Adrenal gland (tissue), 12 donors: ENCODE data around the gene RDH16. TPM values are rescaled to one million over a fixed set of nuclear protein-coding genes. Genes with fewer than 3 reads are reported as not detected.
A peak's percentile ranks its signal among the peaks of the same experiment; 100 is the strongest.

ENCODE experiments used
- DNase-seq, 7 donors: peaks; one replicate each; pipeline ENCODE4 v3.0.0-alpha.2; 2019 to 2020
- H3K27ac ChIP-seq, 5 donors: fragments of 200-600 bp; sonication (generic) in 4 of 5; 1 replicate in 3 of 5; 2 replicates in 2 of 5; pipeline versions ENCODE4 v1.5.1 to v1.8.0; 2016 to 2020; ENCODE audit warnings: mild to moderate bottlenecking in 1 of 5
- H3K27me3 ChIP-seq: fragments of 200-600 bp; 2 replicates; pipeline ENCODE4 v1.8.0; 2021
- H3K36me3 ChIP-seq, 2 donors: fragments of 200-600 bp; replicated peaks in 1 of 2; 1 replicate in 1 of 2; 2 replicates in 1 of 2; pipeline versions ENCODE4 v1.5.1 to v1.8.0; 2018 to 2022
- H3K4me1 ChIP-seq, 2 donors: fragments of 200-600 bp; replicated peaks in 1 of 2; 1 replicate in 1 of 2; 2 replicates in 1 of 2; pipeline versions ENCODE4 v1.5.1 to v1.8.0; 2018 to 2021
- H3K4me3 ChIP-seq, 4 donors: fragments of 200-600 bp; sonication (generic) in 3 of 4; one replicate each; pipeline ENCODE4 v1.5.1; 2016 to 2018
- H3K9me3 ChIP-seq, 3 donors: fragments of 200-600 bp; sonication (generic) in 1 of 3; replicated peaks in 1 of 3; 1 replicate in 2 of 3; 2 replicates in 1 of 3; pipeline versions ENCODE4 v1.5.1 to v1.8.0; 2016 to 2021
- POLR2A ChIP-seq, 2 donors: fragments of 450-650 bp; IDR thresholded peaks; one replicate each; pipeline ENCODE4 v1.6.1; 2017; ENCODE audit warnings: antibody characterized with exemption in 2 of 2, mild to moderate bottlenecking in 2 of 2, moderate library complexity in 1 of 2
- WGBS, 4 donors: extraction: QIAGEN DNeasy Blood & Tissue Kit in 2 of 4; methylation state at CpG; one replicate each; pipeline versions ENCODE4 v1.1.5 to v1.1.7; 2013 to 2017; 5-methylcytosine and 5-hydroxymethylcytosine counted together
- intact Hi-C, 2 donors: fragments of 100-400 bp; cut with DNase I; formaldehyde crosslinking; loops; one replicate each; pipeline versions ENCODE4 v1.14.1 to v1.15.0; 2022 to 2023
- polyA plus RNA-seq, 3 donors: library from polyadenylated mRNA; stranded (reverse); fragments of 200-250 nt in 2 of 3; fragments of 350-450 nt in 1 of 3; fragmentation: Illumina TruSeq in 1 of 3; extraction: RNeasy Lipid Tissue Mini Kit (QIAGEN cat#74804) in 1 of 3; gene quantifications; one replicate each; pipeline ENCODE4 v1.2.3, GENCODE V29; 2013 to 2014
- total RNA-seq, 9 donors: library from RNA; depleted of rRNA in 4 of 9; stranded (reverse); fragments of >200 nt in 4 of 9; fragments of 120-200 nt in 1 of 9; fragmentation: NEBNext Ultra II Directional in 1 of 9; extraction: Animal tissue kit (Norgen Biotek cat#: 25700) in 1 of 9; gene quantifications; one replicate each; pipeline versions ENCODE4 v1.1.0 to v1.2.4, GENCODE V29; 2013 to 2023
- TF ChIP-seq, protein P1 (sequence below), 6 experiments: fragments of 450-650 bp in 4 of 6; fragments of 200-600 bp in 2 of 6; sonication (generic) in 1 of 6; IDR thresholded peaks; 1 replicate in 5 of 6; 2 replicates in 1 of 6; pipeline versions ENCODE4 v1.5.1 to v1.8.0; 2016 to 2021; ENCODE audit warnings: antibody characterized with exemption in 6 of 6, mild to moderate bottlenecking in 2 of 6, moderate library complexity in 1 of 6
- donor health status: healthy with polysubstance abuse.
- donor health status: Bipolar disorder and iron deficiency.
- donor health status: DM: yes; HTN: yes; CAD: no.
- donor health status: DM: no; HTN: no; CAD: no.
- donor health status: DM: no; HTN: no; CAD: no.
- donor health status: DM: yes; HTN: yes; CAD: no.

RDH16 gene
- total and polyA plus RNA-seq, 12 donors: 0.05 to 1.1 (median 0.55) TPM; not detected in 1

DNA sequence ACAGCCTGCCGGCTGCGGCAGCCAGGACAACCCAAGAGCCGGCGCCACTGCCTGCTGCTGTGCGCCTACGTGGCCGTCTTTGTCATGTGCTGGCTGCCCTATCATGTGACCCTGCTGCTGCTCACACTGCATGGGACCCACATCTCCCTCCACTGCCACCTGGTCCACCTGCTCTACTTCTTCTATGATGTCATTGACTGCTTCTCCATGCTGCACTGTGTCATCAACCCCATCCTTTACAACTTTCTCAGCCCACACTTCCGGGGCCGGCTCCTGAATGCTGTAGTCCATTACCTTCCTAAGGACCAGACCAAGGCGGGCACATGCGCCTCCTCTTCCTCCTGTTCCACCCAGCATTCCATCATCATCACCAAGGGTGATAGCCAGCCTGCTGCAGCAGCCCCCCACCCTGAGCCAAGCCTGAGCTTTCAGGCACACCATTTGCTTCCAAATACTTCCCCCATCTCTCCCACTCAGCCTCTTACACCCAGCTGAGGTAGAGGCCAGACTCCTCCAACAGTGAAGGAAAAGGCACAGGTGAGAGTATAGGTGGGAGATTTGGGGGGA, 38.6 kb upstream of the RDH16 start:
- TF ChIP-seq, protein P1, sequence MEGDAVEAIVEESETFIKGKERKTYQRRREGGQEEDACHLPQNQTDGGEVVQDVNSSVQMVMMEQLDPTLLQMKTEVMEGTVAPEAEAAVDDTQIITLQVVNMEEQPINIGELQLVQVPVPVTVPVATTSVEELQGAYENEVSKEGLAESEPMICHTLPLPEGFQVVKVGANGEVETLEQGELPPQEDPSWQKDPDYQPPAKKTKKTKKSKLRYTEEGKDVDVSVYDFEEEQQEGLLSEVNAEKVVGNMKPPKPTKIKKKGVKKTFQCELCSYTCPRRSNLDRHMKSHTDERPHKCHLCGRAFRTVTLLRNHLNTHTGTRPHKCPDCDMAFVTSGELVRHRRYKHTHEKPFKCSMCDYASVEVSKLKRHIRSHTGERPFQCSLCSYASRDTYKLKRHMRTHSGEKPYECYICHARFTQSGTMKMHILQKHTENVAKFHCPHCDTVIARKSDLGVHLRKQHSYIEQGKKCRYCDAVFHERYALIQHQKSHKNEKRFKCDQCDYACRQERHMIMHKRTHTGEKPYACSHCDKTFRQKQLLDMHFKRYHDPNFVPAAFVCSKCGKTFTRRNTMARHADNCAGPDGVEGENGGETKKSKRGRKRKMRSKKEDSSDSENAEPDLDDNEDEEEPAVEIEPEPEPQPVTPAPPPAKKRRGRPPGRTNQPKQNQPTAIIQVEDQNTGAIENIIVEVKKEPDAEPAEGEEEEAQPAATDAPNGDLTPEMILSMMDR (IDR thresholded peaks at IDR 0.05): no peak
- no peak for TF ChIP-seq POLR2A (IDR thresholded peaks at IDR 0.05)
- no peak for DNase-seq
- Histone ChIP-seq H3K27me3 (no peaks in the 10 kb centered on the region), H3K4me1 (peaks cover 0 to 19% of the 10 kb centered on the region in 2 donors), H3K4me3 (no peak overlapping the region), H3K27ac (peak overlapping the region in 3 of 5 donors; percentile 5 to 81 (median 47)), H3K9me3 (no peaks in the 10 kb centered on the region), H3K36me3 (peaks cover 0 to 8% of the 10 kb centered on the region in 2 donors)
- 80 to 95% (median 90%) methylated on average over 9 to 11 of the region's 11 CpGs for WGBS, 4 donors
- intact Hi-C loops: no loop called here

DNA sequence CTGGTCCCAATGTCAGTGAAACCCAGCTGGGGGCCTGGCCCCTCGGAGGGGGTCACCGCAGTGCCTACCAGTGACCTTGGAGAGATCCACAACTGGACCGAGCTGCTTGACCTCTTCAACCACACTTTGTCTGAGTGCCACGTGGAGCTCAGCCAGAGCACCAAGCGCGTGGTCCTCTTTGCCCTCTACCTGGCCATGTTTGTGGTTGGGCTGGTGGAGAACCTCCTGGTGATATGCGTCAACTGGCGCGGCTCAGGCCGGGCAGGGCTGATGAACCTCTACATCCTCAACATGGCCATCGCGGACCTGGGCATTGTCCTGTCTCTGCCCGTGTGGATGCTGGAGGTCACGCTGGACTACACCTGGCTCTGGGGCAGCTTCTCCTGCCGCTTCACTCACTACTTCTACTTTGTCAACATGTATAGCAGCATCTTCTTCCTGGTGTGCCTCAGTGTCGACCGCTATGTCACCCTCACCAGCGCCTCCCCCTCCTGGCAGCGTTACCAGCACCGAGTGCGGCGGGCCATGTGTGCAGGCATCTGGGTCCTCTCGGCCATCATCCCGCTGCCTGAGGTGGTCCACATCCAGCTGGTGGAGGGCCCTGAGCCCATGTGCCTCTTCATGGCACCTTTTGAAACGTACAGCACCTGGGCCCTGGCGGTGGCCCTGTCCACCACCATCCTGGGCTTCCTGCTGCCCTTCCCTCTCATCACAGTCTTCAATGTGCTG, 38.0 kb upstream of the RDH16 start:
- Histone ChIP-seq H3K4me1 (peaks cover 0 to 21% of the 10 kb centered on the region in 2 donors), H3K9me3 (no peaks in the 10 kb centered on the region), H3K36me3 (peaks cover 0 to 4% of the 10 kb centered on the region in 2 donors), H3K27ac (peak overlapping the region in 1 of 5 donors; percentile 81), H3K27me3 (no peaks in the 10 kb centered on the region), H3K4me3 (no peak overlapping the region)
- peak in 1 of 7 donors; percentile 45 for DNase-seq
- TF ChIP-seq POLR2A (IDR thresholded peaks at IDR 0.05): no peak
- TF ChIP-seq, protein P1 (IDR thresholded peaks at IDR 0.05): no peak
- 84 to 91% (median 87%) methylated on average over 8 to 26 of the region's 26 CpGs for WGBS, 4 donors
- intact Hi-C loops: no loop called here

DNA sequence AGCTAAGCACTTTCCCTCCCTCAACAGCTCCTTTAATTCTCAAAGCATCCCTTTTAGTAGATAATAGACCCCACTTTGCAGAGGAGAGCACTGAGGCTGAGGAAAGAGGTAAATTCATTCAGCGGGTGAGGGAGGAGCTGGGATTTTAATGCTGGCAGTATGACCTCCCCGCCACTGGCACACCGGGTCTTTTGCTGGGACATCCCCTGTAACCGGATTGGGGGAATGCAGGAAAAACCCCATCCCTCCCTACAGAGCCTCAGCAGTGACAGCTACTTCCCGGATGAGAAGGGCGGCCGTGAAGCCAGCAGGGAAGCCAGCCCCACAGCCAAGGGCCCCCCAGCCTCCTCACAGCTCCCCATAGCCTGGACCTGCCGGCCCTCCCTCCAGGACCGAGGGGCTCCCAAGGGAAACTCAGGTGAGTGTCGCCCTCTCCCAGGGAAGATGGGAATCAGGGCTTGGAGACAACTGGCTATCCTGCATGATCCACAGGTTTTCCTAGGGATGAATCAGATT, 36.9 kb upstream of the RDH16 start:
- peak in 1 of 7 donors; percentile 50 for DNase-seq
- Histone ChIP-seq H3K27me3 (no peaks in the 10 kb centered on the region), H3K4me1 (peaks cover 0 to 21% of the 10 kb centered on the region in 2 donors), H3K4me3 (no peak overlapping the region), H3K36me3 (no peaks in the 10 kb centered on the region), H3K9me3 (no peaks in the 10 kb centered on the region), H3K27ac (peak overlapping the region in 1 of 5 donors; percentile 81)
- 68 to 84% (median 74%) methylated on average over 7 to 10 of the region's 10 CpGs for WGBS, 4 donors
- intact Hi-C loops: no loop called here
- TF ChIP-seq POLR2A (IDR thresholded peaks at IDR 0.05): no peak
- TF ChIP-seq, protein P1 (IDR thresholded peaks at IDR 0.05): no peak

- peaks cover under 1 to 21% of the 10 kb centered on the region in 2 donors for H3K4me1 ChIP-seq
- WGBS, 4 donors: 69 to 82% (median 71%) methylated on average over 10 of the region's 10 CpGs
- no peak overlapping the region for H3K4me3 ChIP-seq
- no peaks in the 10 kb centered on the region for H3K9me3 ChIP-seq
- intact Hi-C loops: no loop called here
- H3K36me3 ChIP-seq: no peaks in the 10 kb centered on the region
- peak in 1 of 7 donors; percentile 30 for DNase-seq
- peak overlapping the region in 1 of 5 donors; percentile 16 for H3K27ac ChIP-seq
- no peak for TF ChIP-seq POLR2A (IDR thresholded peaks at IDR 0.05)
- TF ChIP-seq, protein P1 (IDR thresholded peaks at IDR 0.05): no peak
- no peaks in the 10 kb centered on the region for H3K27me3 ChIP-seq
Observed at GRCh38 chr12:56993346-56993745, 35.9 kb upstream of the RDH16 start.
